ENCODE measurements around the gene UQCRQ.
"Not testable (repeated sequence)": the region's sequence is repeated elsewhere in the genome, so short reads cannot be mapped to it uniquely, and the experiment has no call there.

UQCRQ gene

DNA sequence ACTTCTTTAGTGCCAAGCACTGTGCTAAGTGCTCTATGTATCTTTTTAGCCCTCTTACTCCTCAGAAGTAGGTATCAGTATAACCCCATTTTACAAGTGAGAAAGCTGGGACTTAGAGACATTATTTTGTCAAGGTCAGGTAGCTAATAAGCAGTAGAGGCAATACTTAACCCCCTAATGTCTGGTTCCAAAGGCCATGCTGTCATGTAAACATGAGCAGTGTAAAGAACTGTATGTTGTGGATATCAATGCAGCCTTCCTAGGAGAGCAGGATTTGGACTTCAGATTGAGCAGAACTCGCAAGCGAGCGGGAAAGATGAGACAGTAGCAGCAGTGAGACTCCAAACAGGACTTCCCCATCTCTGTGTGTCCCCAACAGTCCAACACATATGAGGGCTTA is 32.4 kb upstream of the UQCRQ start:
- no peak for DNase-seq

DNA sequence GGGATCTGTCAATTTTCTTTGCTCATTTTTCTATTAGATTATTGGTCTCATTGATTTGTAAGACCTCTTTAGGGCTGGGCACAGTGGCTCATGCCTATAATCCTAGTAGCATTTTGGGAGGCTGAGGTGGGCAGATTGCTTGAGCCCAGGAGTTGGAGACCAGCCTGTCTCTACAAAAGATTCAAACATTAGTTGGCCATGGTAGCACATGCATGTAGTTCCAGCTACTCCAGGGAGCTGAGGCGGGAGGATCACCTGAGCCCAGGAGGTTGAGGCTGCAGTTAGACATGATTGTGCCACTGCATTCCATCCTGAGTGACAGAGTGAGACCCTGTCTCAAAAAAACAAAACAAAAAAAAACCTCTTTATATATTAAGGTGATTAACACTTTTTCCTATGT is 29.6 kb upstream of the UQCRQ start:
- no peak for DNase-seq

DNA sequence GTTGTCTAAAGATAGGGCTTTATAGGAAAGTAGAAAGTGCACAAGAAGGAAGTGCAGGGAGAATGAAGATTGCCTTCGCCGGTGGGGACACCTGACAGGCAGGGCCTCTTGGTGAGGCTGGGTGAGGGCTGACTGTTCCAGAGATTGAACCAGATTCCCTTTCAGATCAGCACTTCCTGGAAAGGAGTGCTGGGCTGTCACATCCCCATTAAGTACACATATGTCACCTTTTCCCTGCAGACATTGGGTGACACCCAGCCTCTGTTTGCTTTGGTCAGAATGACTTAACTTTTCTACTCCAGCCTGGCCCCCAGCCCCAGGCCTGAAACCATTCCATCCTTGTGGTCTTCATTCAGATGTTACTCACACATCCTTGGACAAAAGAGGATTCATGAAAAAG is 28.6 kb upstream of the UQCRQ start:
- DNase-seq: no peak

DNA sequence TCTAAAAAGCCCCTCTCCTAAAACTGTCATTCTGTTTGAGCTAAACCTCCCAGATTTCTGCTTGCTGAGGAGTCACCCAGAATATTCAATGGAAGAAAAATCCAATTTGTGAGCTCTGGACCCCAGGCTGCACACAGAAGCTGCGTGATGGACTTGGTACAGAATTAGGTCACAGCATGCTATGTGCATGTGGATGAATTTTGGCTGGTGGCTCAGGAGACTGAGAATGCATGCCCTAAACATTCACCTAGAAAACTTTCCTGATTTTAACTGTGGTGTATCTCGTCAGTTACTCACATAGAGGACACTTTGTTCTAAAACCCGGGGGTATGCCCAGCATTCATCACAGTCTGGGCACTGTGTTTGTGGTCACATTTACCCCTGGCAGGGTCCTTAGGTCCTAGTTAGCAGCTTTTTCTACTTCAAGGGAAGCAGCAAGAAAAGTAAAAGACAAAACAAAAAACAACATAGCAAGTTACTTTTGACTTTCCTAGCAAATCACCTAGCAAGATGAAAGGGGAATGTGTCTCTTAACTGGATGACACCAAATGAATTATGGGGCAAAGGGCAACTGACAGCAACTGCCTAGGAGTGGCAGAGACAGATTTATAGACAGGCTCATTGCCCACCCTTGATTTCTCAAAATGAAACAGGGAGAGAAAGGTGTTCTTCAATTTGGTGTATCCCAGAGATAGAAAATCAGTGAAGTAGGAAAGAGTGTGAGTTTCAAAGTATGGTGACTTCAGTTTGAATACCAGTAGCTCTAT is 27.7 kb upstream of the UQCRQ start:
- no peak for DNase-seq

DNA sequence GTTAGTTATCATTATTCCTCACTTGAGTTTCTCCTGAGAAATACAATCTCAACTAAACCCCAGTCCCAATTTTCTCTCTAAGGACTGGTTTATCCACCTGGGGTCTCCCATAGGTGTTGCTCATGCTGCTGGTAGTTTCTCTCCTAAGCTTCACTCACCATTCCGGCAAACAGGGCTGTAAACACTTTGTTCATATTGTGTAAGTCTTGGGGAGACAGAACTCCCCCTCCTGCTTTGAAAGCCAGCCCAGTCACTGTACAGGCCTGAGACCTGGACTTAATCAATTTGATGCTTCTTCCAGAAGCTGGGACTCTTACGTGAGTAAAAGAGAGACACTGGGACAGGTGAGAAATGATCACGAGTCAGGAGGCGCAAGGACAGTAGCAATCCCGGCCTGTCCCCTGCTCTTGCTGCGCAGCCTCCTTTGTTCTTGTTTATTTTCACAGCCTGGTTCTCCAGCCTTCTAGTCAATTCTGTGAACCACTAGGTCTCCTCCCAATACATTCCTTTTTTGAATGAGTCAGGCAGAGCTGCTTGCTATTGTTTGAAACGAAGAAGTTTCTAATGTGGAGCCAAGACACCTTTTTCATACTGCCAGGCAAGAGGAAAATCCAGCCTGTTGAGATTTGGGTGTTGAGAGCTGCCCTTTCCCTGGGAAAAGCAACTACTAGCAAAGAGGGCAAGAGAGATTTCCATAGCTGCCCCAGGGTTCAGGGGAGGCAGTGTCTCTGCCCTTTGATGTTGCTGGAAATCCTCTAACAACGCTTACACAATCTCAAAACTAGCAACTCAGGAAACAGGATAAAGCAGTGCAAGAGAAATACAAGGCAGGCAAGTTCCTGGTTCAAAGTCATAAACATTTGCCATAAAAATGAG is 26.8 kb upstream of the UQCRQ start:
- no peak for DNase-seq

DNA sequence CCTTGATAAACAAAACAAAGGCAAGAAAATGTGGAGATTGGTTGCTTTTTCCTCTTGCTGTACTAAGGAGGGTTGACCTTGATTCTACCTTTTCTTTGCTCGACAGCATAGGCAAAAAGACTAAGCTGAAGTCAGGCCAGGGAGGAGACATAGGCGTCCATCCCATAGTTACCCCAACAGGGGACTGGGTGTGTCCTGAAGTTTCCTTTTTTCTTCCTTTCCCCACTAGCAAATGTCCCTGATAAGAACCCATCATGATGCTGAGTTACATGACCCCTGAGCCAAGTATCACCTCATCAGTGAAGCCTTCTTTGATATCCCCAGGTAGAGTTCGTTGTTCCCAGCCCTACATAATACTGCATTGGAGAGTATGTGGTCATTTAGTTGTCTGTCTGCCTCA is 26.1 kb upstream of the UQCRQ start:
- DNase-seq: no peak

DNA sequence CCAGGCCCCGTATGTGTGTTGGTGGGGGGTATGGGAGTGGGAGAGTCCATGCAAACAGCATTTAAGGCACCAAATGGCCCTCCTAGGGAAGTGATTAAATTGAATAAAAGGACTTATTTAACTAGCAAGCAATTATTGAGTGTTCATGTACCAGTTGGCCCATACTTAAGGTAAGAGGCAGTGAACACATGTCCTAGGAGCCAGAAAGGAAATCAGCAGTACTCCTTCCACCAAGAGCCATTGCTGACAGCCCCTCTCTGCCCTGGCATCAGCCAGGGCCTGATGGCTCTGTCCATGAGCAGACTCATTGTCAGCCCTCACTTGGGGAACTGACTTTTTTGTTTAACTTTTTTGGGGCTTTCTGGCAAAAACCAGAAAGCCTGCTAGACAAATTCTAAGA is 25.5 kb upstream of the UQCRQ start:
- DNase-seq: no peak

DNA sequence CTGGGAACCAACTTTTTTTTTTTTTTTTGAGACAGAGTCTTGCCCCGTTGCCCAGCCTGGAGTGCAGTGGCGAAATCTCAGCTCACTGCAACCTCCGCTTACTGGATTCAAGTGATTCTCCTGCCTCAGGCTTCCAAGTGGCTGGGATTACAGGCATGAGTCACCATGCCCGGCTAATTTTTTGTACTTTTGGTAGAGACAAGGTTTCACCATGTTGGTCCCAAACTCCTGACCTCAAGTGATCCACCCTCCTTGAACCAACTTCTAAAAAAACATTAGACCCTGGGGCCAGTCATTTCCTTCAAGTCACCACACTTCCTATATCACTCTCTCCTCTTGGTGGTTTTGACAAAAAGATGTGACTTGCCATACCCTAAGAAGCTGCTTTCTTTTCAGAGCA is 25.1 kb upstream of the UQCRQ start:
- peak; percentile 42 to 45 for DNase-seq

DNA sequence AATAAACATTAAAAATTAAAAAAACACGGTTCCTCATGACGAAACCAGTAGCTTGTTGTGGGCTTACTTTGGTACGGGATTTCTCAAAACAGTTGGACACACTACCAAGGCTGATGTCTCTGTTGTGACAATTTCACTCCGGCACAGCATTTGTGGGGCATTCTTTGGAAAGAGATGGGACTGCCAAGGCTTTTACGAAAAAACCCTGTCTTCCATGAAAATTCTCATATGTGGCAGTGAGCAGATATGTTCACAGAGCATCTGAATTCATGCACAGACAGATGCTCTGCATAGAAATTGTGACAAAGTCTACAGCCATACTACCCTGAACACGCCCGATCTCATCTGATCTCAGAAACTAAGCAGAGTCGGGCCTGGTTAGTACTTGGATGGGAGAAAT is 18.2 kb upstream of the UQCRQ start:
- DNase-seq: no peak

DNA sequence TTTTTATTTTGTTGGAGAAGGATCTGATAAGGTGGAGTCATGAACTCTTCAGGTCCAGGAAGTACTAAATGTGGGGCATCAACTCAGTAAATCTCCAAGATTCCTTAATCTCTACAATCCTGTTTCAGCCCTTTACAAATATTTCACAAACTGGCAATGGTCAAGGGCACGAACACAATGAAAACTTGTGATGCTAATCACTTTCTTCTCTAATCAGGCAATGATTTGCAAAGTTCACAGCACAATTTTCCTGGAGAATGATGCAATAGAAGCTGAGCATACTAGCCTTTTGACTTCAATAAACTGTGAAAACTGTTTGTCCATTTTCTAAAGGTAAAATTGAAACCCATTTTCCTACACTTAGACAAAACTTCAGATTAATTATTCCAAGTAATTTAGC is 17.1 kb upstream of the UQCRQ start:
- DNase-seq: no peak

DNA sequence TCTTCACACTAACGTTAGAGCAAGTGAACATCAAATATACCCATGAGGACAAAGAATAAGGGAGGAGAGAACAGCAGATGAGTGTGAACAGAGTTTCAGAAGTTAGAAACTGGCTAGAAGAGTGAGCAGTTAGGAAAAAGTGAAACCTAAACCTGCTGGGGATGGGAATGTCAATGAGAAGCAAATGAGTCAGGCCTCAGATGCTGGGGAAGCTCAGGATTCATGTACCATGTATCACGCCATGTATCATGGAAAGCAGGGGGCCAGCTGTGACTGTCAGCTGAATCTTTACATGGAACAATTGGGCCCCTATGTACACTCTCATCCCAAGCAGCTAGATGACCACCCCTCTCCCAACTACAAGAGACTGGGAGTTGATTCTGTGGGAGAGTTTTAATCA is 16.4 kb upstream of the UQCRQ start:
- DNase-seq: no peak

DNA sequence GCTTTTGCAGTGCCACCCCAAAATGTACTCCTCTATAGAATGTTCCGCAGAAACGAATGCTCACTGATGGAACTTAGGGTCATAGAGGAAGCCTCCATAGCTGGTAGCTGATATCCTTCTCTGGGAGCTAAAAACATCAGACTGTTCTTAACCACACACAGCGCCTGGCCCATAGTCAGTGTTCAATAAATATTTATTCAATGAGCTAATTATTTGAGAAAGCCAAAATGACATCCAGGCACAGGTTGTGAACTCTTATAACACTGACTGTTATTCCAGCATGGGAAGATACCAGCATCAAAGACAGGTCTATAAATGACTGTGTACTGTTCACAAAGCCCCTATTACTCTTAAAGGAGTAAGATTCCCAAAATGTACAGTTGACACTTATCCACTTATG is 13.1 kb upstream of the UQCRQ start:
- no peak for DNase-seq

DNA sequence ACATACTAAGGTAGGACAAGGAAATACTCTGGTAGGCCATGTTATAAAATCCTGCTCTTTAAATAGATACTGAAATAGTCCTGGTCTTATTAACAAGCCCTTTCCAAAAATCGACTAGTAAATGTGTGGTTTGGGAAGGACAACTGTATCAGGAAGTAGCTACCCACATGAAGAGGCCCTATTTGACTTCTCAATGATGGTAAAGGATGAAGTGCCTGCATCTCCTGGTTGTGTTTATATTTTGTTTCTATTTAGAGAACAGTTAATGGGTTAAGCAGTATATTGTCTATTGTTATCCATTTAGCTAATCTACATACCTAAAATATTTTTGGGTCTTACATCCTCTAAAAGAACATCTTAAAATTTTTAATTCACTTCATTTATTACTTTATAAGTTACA is 12.7 kb upstream of the UQCRQ start:
- no peak for DNase-seq

DNA sequence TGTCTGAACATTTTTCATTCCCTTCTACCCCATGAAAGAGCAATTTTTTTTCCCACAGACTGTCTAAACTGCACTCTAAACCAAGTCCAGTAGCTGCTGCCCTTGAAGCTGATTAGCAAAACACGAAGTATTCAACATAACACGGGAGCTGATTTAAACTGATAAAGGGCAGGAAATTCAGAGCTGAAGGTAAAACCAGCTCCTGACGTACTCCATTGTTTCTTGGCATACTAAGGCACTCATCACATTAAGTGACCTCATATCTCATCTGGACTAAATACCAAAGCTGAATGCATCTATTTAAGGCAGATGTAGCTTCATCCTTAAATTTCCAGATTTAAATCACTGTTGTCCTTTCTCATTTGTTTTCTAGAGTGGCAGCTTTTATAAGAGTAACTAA is 12.1 kb upstream of the UQCRQ start:
- no peak for DNase-seq

DNA sequence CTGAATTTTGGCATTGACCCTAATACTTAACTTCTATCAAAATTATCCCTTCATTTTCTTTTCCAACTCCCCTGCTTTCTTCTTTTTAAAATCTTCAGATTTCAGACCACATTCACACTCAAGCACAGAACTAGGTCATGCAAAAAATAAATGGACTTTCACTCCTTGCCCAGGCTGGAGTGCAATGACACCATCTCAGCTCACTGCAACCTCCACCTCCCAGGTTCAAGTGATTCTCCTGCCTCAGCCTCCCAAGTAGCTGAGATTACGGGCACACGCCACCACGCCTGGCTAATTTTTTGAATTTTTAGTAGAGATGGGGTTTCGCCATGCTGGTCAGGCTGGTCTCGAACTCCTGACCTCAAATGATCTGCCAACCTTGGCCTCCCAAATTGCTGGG is 11.4 kb upstream of the UQCRQ start:
- DNase-seq: not testable (repeated sequence)

DNA sequence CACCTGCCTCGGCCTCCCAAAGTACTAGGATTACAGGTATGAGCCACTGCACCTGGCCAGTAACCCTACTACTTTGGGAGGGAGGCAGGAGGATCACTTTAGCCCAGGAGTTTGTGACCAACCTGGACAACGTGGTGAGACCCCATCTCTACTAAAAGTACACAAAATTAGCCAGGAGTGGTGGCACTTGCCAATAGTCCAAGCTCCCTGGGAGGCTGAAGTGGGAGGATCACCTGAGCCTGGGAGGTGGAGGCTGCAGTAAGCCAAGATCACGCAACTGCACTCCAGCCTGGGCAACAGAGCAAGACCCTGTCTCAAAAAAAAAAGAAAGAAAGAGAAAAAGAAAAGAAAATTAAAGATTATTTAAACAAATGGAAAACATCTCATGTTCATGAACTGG is 10.4 kb upstream of the UQCRQ start:
- DNase-seq: no peak

DNA sequence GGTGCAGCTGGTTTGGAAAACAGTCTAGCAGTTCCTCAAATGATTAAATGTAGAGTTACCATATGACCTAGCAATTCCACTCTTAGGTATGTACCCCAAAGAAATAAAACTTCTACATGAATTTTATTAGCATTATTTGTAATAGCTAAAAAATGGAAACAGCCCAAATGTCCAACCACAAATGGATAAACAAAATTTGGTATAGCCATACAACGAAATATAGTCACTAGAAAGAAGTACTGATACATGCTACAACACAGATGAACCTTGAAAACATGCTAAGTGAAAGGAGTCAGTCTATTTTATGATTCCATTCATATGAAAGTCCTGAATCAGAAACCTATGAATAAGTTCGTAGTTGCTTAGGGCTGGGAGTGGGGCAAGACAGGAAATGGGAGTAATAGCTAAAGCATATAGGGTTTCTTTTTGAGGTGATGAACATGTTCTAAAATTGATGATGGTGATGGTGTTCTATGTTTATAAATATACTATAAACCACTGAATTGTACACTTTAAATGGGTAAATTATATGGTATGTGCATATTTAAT is 6.5 kb upstream of the UQCRQ start:
- DNase-seq: no peak

DNA sequence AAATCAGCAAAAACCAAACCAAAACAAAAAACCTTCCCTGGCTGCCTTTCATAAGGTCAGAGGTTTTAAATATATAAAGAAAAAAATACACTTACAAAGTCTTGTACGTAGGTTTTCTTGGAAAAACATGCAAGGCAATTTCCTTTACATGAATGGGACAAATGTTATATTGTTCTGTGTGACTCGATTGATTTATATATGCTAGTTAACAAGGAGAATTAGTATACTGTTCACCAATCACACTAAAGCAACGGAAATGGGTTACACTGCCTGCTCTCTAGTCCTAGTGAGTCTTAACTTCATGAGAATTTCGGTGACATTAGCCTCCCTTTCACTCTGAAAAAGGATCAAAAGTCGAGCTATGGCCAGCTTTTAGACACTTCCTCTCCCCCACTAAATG is 5.7 kb upstream of the UQCRQ start:
- no peak for DNase-seq

DNA sequence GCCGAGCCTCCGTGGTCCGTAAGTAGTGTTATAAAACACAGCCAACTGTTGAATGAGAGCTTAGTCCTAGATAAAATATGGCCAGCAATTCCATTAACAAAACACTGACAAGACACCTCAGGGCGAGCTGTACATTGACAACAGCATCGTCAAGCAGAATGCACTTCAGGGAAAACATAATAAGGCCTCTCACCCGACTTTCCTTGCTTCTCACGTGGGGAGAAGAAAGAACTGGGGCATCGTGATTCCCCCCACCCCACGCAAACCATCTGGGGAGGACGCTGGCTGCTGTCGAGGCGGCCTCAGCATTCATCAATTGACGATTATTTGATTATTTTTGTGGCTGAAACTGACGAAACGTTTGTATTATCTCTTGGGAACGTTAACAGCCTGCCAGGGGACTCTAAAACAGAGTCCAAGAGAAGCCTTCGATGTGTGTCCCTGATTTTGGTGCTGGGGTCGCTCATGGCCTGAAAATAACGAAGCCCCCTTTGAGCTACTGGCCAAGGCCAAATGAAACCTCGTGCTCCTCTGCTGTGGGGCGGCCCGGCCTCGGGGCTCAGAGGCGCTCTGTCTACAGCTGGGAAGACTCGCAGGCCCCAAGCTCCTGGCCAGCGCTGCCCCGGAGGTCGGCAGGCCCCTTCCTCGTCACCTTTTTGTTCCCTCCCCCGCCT is 637 bp upstream of the UQCRQ start:
- no peak for DNase-seq

DNA sequence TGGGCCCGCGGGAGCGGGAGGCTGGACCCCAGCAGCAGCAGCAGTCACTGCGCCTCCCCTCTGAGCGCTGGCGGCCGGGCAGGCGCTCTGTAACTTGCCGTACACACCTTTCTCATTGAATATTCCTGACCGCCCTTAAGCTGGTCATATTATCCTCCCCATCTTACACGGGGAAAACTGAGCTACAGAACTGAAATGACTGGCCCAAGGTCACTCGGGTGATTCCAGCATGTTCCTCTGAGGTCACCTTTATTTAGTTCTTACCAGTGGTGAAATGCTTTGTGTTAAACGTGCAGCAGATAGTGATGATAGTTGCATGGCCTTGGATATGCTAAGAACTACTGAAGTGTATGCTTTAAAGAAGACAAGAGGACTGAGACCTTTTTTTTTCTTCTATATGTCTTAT is 607 bp downstream of the UQCRQ start:
- DNase-seq: no peak

DNA sequence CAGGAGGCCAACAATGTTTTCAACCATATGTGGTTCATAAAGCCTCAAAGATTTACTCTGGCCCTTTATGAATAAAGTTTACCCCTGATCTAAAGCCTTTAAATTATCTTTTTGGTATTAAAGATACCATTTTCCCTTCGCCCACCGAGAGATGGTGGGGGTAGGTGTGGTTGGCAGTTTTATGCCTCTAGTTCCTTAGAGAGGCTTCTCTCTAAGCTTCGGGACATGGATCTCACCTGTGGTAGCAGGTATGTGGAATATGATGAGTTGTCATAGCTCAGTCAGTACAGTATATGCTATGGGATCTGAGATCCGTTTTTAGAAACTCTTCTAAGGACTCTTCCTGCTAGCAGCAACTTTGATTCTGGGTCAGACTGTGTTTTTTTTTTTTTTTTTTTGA is 2.3 kb downstream of the UQCRQ start:
- DNase-seq: no peak

DNA sequence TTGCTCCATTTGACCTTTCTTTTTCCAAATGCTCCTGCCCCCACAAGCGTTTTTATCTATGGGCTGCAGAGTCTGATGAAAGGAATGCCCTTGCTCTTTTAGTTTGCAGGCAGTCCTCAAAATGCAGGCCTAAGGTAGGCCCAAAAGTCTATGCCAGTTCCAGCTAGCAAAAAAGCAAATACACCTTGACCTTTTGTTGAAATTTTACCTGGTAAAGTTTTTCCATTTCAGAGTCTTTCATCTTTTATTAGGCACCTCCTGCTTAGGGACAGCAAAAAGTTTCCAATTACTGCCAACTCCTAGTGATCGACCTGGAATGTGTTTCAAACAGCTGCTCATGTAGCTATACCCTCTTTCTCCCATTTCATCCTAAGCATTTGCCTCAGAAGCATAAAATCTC is 4.4 kb downstream of the UQCRQ start:
- no peak for DNase-seq

DNA sequence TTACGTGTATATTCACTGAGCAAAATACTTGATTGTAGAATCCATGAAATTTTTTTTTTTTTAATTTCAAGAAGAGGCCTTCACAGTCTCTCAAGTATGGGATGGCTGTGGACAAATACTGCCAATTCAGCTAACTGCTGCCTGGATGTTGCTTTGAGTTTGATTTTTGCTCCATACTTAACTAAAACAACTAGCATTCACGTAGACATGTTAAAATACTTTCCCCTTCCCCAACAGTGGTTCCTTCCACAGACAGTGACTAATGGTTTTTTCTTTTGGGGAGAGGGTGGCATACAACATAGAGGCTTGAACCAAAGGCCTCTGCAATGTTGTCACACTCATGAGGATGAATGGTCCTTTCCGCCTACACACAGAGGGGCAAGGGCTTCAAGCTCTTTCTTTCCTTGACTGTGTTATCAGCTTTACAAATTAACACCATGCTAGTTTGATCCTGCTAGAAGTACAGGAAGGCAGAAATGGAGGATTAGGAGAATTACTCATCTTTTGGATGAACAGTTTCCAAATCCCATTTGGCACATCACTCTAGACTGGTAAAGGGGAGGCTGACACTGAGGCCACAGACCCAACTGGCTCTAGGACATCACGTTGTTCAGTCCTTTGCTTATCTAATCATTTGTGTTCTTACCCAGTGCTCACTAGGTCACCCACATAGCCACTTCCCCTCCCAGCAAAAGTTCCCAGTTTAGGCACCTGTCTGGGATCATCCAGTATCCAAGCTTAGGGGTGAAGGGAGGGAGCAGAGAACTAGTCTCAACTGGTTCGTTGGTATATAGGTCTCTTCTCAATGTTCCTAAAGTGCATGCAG is 5.2 kb downstream of the UQCRQ start:
- no peak for DNase-seq

Data from inflammatory macrophage treated with lipopolysaccharide for 1 hour (primary cell).